ENCODE results near the gene PITPNM3.

PITPNM3 gene

GRCh38 chr17:6413065-6413464 lies 143.3 kb downstream of the PITPNM3 start:
- H3K27me3 ChIP-seq (ENCODE audit: insufficient read depth, low read length, poor library complexity, severe bottlenecking), result no peaks in the 10 kb centered on the region
- peak; percentile 61 for TF ChIP-seq CTCF (conservative IDR thresholded peaks at IDR 0.05; ENCODE audit: low read length)
- TF ChIP-seq EZH2phosphoT487 (IDR thresholded peaks at IDR 0.05; ENCODE audit: borderline replicate concordance), result no peak

GRCh38 chr17:6408735-6409134 lies 147.6 kb downstream of the PITPNM3 start:
- TF ChIP-seq CTCF (conservative IDR thresholded peaks at IDR 0.05; ENCODE audit: low read length) (no peak), EZH2phosphoT487 (IDR thresholded peaks at IDR 0.05; ENCODE audit: borderline replicate concordance) (no peak)
- Histone ChIP-seq H4K20me1 (ENCODE audit: insufficient read depth, low read length, poor library complexity, severe bottlenecking) (no peaks in the 10 kb centered on the region), H3F3A (ENCODE audit: low read depth) (no peaks in the 10 kb centered on the region), H3K4me2 (ENCODE audit: low read depth, low read length, poor library complexity, severe bottlenecking) (no peak overlapping the region), H2AFZ (ENCODE audit: low read length) (no peak overlapping the region), H3K36me3 (ENCODE audit: insufficient read depth, low read length) (no peaks in the 10 kb centered on the region), H3K9me3 (ENCODE audit: insufficient read depth, low read depth, low read length) (no peaks in the 10 kb centered on the region), H3K27me3 (ENCODE audit: insufficient read depth, low read length, poor library complexity, severe bottlenecking) (no peaks in the 10 kb centered on the region), H3K4me3 (ENCODE audit: low read length, poor library complexity, severe bottlenecking) (no peak overlapping the region), H3K4me1 (ENCODE audit: insufficient read depth, low read length, poor library complexity, severe bottlenecking) (no peaks in the 10 kb centered on the region), H3K9me2 (replicated peaks; ENCODE audit: low read depth, low read length) (no peaks in the 10 kb centered on the region), H3K79me2 (ENCODE audit: insufficient read depth, low read length) (no peaks in the 10 kb centered on the region), H3K9ac (ENCODE audit: low read depth, low read length, poor library complexity, severe bottlenecking) (no peak overlapping the region)

More at GRCh38 chr17:6413065-6413464, 143.3 kb downstream of the PITPNM3 start:
- H3K9me3 ChIP-seq (ENCODE audit: insufficient read depth, low read depth, low read length), result no peaks in the 10 kb centered on the region
- H3K9ac ChIP-seq (ENCODE audit: low read depth, low read length, poor library complexity, severe bottlenecking), result no peak overlapping the region
- no peaks in the 10 kb centered on the region for H3F3A ChIP-seq (ENCODE audit: low read depth)
- no peaks in the 10 kb centered on the region for H3K79me2 ChIP-seq (ENCODE audit: insufficient read depth, low read length)
- no peak overlapping the region for H3K4me2 ChIP-seq (ENCODE audit: low read depth, low read length, poor library complexity, severe bottlenecking)
- H4K20me1 ChIP-seq (ENCODE audit: insufficient read depth, low read length, poor library complexity, severe bottlenecking), result no peaks in the 10 kb centered on the region
- no peak overlapping the region for H2AFZ ChIP-seq (ENCODE audit: low read length)
- no peak overlapping the region for H3K4me3 ChIP-seq (ENCODE audit: low read length, poor library complexity, severe bottlenecking)
- no peaks in the 10 kb centered on the region for H3K9me2 ChIP-seq (replicated peaks; ENCODE audit: low read depth, low read length)
- no peaks in the 10 kb centered on the region for H3K4me1 ChIP-seq (ENCODE audit: insufficient read depth, low read length, poor library complexity, severe bottlenecking)
- no peaks in the 10 kb centered on the region for H3K36me3 ChIP-seq (ENCODE audit: insufficient read depth, low read length)

- no peaks in the 10 kb centered on the region for H3K27me3 ChIP-seq (ENCODE audit: insufficient read depth, low read length, poor library complexity, severe bottlenecking)
- no peaks in the 10 kb centered on the region for H3K9me2 ChIP-seq (replicated peaks; ENCODE audit: low read depth, low read length)
- H3K4me3 ChIP-seq (ENCODE audit: low read length, poor library complexity, severe bottlenecking), result no peak overlapping the region
- no peaks in the 10 kb centered on the region for H4K20me1 ChIP-seq (ENCODE audit: insufficient read depth, low read length, poor library complexity, severe bottlenecking)
- H3K9me3 ChIP-seq (ENCODE audit: insufficient read depth, low read depth, low read length), result no peaks in the 10 kb centered on the region
- H3K4me1 ChIP-seq (ENCODE audit: insufficient read depth, low read length, poor library complexity, severe bottlenecking), result no peaks in the 10 kb centered on the region
- no peak overlapping the region for H3K4me2 ChIP-seq (ENCODE audit: low read depth, low read length, poor library complexity, severe bottlenecking)
- no peaks in the 10 kb centered on the region for H3K79me2 ChIP-seq (ENCODE audit: insufficient read depth, low read length)
- no peaks in the 10 kb centered on the region for H3F3A ChIP-seq (ENCODE audit: low read depth)
- TF ChIP-seq CTCF (conservative IDR thresholded peaks at IDR 0.05; ENCODE audit: low read length), result no peak
- H3K36me3 ChIP-seq (ENCODE audit: insufficient read depth, low read length), result no peaks in the 10 kb centered on the region
- no peak overlapping the region for H2AFZ ChIP-seq (ENCODE audit: low read length)
- no peak overlapping the region for H3K9ac ChIP-seq (ENCODE audit: low read depth, low read length, poor library complexity, severe bottlenecking)
Measured at GRCh38 chr17:6408276-6408675, 148.1 kb downstream of the PITPNM3 start.

All from Loucy (cell line).